ENCODE results near the gene GGCX.

- TF ChIP-seq REST (IDR thresholded peaks at IDR 0.05; ENCODE audit: insufficient replicate concordance, low read depth): no peak
- no peak for TF ChIP-seq CTCF (IDR thresholded peaks at IDR 0.05; ENCODE audit: insufficient read depth, low read length)
- TF ChIP-seq POLR2AphosphoS5 (IDR thresholded peaks at IDR 0.05; ENCODE audit: low read depth): no peak
- no peak for TF ChIP-seq SPI1 (IDR thresholded peaks at IDR 0.05; ENCODE audit: borderline replicate concordance, low read depth)
These were observed 3.1 kb downstream of the GGCX start for GRCh38 chr2:85558160-85558559.

Data from HL-60 (cell line).